GM12878 (cell line): ENCODE measurements around the gene EIF6.

ENCODE experiments used
- EP300 ChIP-seq, 2 experiments: fragments of 150-350 bp in 1 of 2; IDR thresholded peaks; 2 replicates each; pipeline ENCODE4 v1.6.1; 2011 to 2012; ENCODE audit warnings: low read depth in 2 of 2, low read length in 2 of 2, borderline replicate concordance in 1 of 2, improper control_type of control experiment in 1 of 2, inconsistent platforms in 1 of 2; ENCODE audit not compliant: control insufficient read depth in 1 of 2
- PML ChIP-seq: IDR thresholded peaks from 2 replicates; pipeline ENCODE4 v1.6.1; 2012; ENCODE audit warnings: low read length, inconsistent platforms
- POLR2AphosphoS2 ChIP-seq: IDR thresholded peaks from 2 replicates; pipeline ENCODE4 v1.6.1; 2011; ENCODE audit warnings: low read depth, mild to moderate bottlenecking, low read length, improper control_type of control experiment, moderate library complexity

DNA sequence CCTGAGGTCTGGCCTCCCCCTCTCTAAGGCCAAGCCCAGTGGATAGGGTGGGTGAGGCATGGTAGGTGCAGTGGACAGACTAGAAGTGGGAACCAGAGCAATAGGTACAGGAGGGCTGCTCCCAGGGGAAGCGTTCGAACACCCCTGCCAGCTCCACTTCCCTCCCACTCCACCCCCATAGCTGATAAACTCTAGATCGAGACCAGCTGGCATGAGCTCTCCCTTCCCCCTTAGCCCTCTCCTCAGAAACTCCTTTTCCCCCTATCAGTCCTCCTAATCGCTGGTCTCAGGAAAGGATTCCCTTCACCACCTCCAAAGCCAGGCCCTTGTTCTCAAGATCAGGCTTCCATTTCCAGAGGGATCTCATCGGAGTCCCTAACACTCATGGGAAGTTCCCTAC, 13.7 kb upstream of the EIF6 start:
- TF ChIP-seq EP300 (IDR thresholded peaks at IDR 0.05; ENCODE audit: borderline replicate concordance in 1 of 2, control insufficient read depth in 1 of 2, low read depth in 2 of 2, low read length in 2 of 2) (no peak), POLR2AphosphoS2 (no peak), PML (no peak)
